CD4-positive, alpha-beta T cell treated with Interleukin-15 for 4 hours (primary cell): ENCODE data around the gene KIF6.
"Not testable (repeated sequence)": the region's sequence is repeated elsewhere in the genome, so short reads cannot be mapped to it uniquely, and the experiment has no call there.

Experiments
- DNase-seq: peaks from one replicate; pipeline ENCODE4 v3.0.0-alpha.2; 2020; ENCODE audit warnings: low spot score

The KIF6 gene

GRCh38 chr6:39724787-39725631 lies at the start of gene KIF6:
Gene KIF6, minus strand, starts transcription at chr6:39725408. Its CDS starts 98 bp downstream, at chr6:39725310.
- peak; percentile 75 for DNase-seq

- no peak for DNase-seq
Observed at GRCh38 chr6:39773782-39774181, 48.6 kb upstream of the KIF6 start.

GRCh38 chr6:39772559-39773273 lies 47.5 kb upstream of the KIF6 start:
- DNase-seq, result no peak

- no peak for DNase-seq
Observed at GRCh38 chr6:39770446-39770845, 45.2 kb upstream of the KIF6 start.

GRCh38 chr6:39769012-39769411 lies 43.8 kb upstream of the KIF6 start:
- DNase-seq, result no peak

DNA sequence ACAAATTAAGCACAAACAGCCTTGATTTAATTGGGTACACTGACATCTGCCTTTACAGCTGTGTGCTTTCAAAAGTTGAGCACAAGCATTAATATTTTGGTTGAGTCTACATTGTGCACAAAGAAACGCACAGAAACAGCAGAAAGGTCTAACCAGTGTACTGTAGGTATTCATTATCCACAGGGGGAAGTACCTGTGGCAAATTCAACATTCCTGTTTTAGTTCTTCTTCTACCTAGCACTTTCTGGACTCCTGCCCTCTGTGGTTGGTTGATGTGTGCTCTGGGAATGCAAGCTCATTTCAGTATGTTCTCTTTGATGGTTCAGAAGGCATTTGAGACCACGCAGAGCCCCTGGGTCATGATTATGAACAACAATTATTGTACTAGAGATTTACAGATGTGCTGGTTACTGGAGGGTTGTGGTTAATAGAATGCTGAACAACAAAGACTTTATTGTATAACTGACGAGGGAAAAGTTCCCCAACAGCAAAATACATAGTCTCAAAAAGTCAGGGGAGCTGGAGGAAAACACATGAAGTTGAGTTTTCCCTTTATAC lies 40.4 kb upstream of the KIF6 start:
- no peak for DNase-seq

DNA sequence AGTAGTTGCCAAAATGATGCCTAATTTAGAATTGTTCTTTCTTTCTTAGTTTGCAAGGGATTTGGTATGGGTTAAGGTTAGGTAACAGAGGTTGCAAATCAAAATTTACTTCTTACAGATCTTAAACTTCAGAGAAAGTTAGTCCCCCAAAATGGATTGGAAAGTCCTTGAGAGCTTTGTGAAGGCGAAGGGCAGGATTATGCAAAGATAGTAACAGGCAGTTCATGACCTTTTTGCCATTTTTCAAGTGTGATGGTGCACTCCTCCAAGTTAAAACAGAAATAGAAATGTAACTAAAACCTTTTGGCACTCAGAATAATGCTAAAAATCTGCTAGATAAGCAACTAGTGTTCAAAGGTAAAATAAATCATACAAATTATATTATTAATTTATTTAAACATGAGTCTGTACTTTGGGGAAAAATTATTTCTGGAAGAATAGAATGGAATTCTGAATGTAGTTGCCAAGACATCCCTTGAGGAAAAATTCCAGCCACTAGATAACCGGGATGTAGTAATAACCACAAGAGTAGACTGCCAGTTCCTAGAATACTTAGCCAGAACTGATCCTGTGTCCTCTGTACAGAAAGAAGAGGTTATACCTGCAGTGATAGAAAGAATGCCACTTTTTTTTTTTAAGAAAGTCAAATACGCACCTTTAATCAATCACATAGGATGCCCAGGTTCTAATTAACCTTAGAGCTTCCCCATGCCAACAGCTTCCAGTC lies 35.2 kb upstream of the KIF6 start:
- DNase-seq, result no peak

DNA sequence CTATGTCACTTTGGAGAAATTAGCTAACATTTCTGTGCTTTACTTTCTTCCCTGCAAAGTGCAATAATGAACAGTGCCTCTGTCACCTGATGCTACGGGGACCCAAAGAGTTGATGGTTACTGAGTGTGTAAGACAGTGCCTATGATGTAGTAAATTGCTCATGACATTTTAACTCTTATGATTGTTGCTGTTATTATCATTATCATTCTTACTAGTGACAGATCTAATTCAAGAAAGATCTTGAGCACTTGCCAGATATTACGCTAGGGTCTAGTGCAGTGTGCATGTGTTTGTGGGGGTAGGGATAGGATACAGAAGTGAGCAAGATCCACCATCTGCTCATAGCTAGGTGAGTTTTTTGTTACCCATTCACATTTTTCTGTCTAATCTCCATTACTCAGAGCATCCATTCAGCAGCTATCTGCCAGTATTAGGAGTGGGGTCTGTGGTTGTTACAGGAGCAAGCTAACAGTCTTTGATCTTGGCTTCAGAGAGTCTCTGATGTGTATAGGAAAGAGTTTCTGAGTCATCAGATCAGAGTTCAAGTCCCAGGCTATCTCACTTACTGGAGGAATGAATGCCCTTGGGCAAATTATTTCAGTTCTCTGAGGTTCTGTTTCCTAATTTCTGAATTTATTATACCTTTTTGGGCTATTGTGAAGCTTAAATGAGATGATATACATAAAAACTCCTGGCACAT lies 33.8 kb upstream of the KIF6 start:
- DNase-seq, result no peak

- DNase-seq, result no peak
Observed at GRCh38 chr6:39756582-39756981, 31.4 kb upstream of the KIF6 start.

- DNase-seq, result no peak
Observed at GRCh38 chr6:39755231-39755630, 30.0 kb upstream of the KIF6 start.

DNA sequence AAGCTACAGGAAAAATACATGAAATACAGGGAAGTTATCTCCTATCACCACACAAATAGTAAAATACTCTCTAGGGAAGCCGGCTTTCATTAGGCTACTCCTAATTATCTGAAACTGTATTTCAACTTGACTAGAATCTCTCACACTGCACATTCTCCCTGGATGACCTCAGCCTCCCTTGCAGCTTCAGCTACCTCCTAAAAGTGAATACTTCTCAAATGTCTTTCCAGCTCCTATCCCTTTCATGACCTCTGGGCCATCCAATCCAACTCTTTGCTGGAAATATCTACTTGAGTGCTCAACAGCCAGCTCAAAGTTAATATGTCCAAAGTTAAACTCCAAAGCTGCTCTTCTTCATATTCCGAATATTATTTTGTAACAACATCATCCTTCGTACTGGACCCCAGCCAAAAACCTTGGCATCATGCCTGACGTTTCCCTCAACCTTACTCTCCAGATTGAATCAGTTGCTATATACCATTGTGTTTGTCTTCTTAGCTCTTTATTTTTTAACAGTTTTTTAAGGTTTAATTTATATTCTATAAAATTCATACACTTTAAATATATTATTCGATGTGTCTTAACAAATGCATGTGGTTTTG lies 29.4 kb upstream of the KIF6 start:
- DNase-seq, result no peak

- DNase-seq, result no peak
Observed at GRCh38 chr6:39753725-39754045, 28.5 kb upstream of the KIF6 start.

DNA sequence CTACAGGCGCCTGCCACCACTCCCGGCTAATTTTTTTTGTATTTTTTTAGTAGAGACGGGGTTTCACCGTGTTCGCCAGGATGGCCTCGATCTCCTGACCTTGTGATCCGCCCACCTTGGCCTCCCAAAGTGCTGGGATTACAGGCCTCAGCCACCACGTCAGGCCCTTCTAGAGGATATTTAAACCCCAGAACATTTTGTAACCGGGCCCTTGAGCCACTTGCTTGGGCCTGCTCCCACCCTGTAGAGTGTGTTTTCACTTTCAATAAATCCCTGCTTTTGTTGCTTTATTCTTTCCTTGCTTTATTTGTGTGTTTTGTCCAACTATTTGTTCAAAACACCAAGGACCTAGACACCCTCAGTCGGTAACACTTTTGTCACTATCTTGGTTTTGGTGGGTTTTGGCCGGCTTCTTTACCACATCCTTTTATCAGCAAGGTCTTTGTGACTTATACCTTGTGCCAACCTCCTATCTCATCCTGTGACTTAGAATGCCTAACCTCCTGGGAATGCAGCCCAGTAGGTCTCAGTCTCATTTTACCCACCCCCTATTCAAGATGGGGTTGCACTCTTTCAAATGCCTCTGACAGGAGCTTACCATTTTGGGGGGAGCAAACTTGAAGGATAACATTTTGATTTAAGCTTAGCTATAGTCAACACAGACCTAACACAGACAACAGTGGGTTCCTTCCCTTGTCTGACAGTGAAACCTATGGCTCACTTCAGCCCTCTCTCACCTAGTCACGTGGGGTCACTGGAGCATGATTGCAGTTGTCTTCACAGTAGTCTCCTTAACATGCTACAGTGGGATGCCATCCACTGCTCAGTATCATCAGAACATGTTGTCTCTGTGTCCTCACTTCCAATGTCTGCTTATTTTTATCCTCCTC lies 27.9 kb upstream of the KIF6 start:
- no peak for DNase-seq

DNA sequence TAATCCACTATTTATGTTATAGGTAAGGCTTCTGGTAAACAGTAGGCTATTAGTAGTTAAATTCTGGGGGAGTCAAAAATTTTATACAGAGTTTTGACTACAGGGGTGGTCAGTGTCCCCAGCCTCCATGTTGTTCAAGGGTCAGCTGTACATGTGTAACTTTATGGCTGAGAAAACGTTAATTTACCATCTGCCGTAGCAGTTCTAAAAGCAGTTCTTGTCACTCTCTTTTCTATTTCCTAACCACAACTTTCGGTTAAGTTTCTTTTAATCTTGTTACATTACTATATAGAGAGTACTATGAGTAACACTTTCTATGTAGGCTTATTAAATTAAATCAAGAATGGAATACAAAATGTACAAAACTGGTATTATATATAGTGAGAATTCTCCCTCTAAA lies 21.6 kb upstream of the KIF6 start:
- no peak for DNase-seq

DNA sequence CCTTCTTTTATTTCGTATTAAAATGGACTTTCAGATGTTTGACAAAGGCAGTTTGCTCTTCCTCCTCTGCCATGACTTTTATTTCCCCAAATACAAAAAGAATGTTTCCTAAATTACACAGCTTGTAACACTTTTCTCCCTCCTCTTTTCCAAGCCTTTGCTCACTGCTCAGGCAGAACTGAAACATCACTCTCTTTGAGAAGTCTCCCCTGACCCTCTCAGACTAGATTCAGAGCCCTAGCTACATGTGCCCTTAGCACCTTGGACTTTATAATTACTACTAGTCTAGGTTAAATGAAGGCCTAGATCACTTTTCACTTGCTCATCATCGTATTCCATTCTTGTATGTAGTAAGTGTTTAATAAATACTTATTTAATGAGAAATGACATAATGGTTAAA lies 8.5 kb upstream of the KIF6 start:
- DNase-seq, result no peak

DNA sequence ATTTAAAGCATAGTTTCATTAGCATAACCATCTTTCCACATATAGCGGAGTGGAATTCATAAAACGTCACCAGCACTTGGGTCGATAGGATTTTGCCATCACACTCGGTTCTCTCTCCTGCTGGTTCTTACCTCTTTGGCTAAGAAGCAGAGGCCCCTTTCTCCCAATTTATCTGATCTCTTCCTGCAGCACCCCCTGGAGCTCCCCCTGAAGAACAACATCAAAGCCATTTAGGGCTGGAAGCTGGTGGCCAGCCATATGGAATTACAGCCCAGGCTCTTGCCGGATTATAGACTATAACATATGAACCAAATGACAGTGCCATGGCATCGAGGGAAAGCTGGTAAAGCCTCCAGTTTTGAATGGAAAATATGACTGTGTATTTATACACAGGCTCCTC lies 6.4 kb upstream of the KIF6 start:
- DNase-seq, result no peak

GRCh38 chr6:39729945-39730344 lies 4.7 kb upstream of the KIF6 start:
- no peak for DNase-seq

GRCh38 chr6:39725632-39725997 lies 407 bp upstream of the KIF6 start:
- no peak for DNase-seq

- not testable (repeated sequence) for DNase-seq
Observed at GRCh38 chr6:39723350-39723749, 1.9 kb downstream of the KIF6 start.

DNA sequence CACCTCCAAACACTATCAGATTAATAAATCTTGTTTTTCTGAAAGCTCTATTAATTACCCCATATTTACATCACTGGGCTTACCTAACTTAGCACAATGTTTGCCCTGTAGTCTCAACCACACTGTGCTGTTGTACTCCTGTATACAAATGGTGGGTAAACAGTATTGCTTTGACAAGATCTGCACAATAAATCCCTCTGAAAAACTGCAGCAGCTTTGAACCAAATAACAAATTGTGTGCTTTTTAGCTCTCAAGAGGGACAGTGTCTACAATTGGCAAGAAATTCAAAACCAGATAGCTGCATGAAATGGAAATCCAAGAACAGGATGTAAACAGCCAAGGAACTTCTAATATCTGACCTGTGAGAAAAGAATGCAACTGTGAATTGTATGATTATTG lies 10.4 kb downstream of the KIF6 start:
- no peak for DNase-seq
